NCI-H2081 (cell line): ENCODE results near the gene CLIC1.
A peak's percentile ranks its signal among the peaks of the same experiment; 100 is the strongest.

Experiments
- DNase-seq, 2 experiments: peaks; one replicate each; lab custom pipeline; 2025; lab: John Stamatoyannopoulos, UW

The CLIC1 gene

GRCh38 chr6:31736021-31736767 is at the start of gene CLIC1:
CLIC1 (minus strand) TSS chr6:31736530; CDS start chr6:31736300, 230 bp downstream.
- peak; percentile 58 to 79 for DNase-seq

GRCh38 chr6:31785475-31785874 is 49.1 kb upstream of the CLIC1 start:
- no peak for DNase-seq

- no peak for DNase-seq
These were observed 48.0 kb upstream of the CLIC1 start for GRCh38 chr6:31784098-31784925.

- DNase-seq, result no peak
These were observed 46.0 kb upstream of the CLIC1 start for GRCh38 chr6:31782126-31782855.

- no peak for DNase-seq
These were observed 45.2 kb upstream of the CLIC1 start for GRCh38 chr6:31781244-31782125.

- DNase-seq, result no peak
These were observed 44.3 kb upstream of the CLIC1 start for GRCh38 chr6:31780507-31781243.

- DNase-seq, result no peak
These were observed 43.6 kb upstream of the CLIC1 start for GRCh38 chr6:31779908-31780307.

- no peak for DNase-seq
These were observed 42.9 kb upstream of the CLIC1 start for GRCh38 chr6:31778999-31779885.

- DNase-seq, result no peak
These were observed 41.9 kb upstream of the CLIC1 start for GRCh38 chr6:31778193-31778592.

GRCh38 chr6:31777667-31778050 is 41.3 kb upstream of the CLIC1 start:
- no peak for DNase-seq

- peak; percentile 37 to 40 for DNase-seq
These were observed 40.8 kb upstream of the CLIC1 start, which contains the start of gene VWA7 for GRCh38 chr6:31776989-31777666. VWA7 (minus strand) TSS chr6:31777328; CDS start chr6:31776779, 549 bp downstream.

GRCh38 chr6:31776485-31776988 is 40.2 kb upstream of the CLIC1 start:
- no peak for DNase-seq

- no peak for DNase-seq
These were observed 39.5 kb upstream of the CLIC1 start for GRCh38 chr6:31775633-31776484.

GRCh38 chr6:31775184-31775583 is 38.9 kb upstream of the CLIC1 start:
- DNase-seq, result no peak

GRCh38 chr6:31771992-31772358 is 35.6 kb upstream of the CLIC1 start:
- no peak for DNase-seq

GRCh38 chr6:31770860-31771259 is 34.5 kb upstream of the CLIC1 start:
- no peak for DNase-seq

GRCh38 chr6:31769684-31770371 is 33.5 kb upstream of the CLIC1 start:
- DNase-seq, result peak; percentile 26 to 36
